ENCODE results near the gene CREB3L4. TPM values are rescaled to one million over a fixed set of nuclear protein-coding genes. Genes with fewer than 3 reads are reported as not detected.
"Not testable (repeated sequence)": the region's sequence is repeated elsewhere in the genome, so short reads cannot be mapped to it uniquely, and the experiment has no call there.

Gene CREB3L4
- polyA plus RNA-seq, 1 experiment: 8.7 TPM

GRCh38 chr1:153978274-153978909 lies 10.7 kb downstream of the CREB3L4 start:
- Histone ChIP-seq H3K36me3 (ENCODE audit: control insufficient read depth, insufficient read depth, low read length) (peaks cover 16% of the 10 kb centered on the region), H3K27me3 (ENCODE audit: control insufficient read depth, insufficient read depth, low read length) (no peaks in the 10 kb centered on the region), H3K4me3 (ENCODE audit: low read depth, low read length) (peak overlapping the region; percentile 89)
- TF ChIP-seq CTCF (IDR thresholded peaks at IDR 0.05; ENCODE audit: insufficient read depth, low read depth, low read length): no peak
- POLR2A ChIA-PET: interaction anchor here (1.3 to 2.3 kb wide), 3 partner anchors 11 to 15 kb away, joined by 6 to 17 read pairs (median 11); partner anchors contain the start of genes CREB3L4, RPS27 and SLC39A1
- CTCF ChIA-PET: interaction anchor here (0.7 to 6.7 kb wide), 5 partner anchors 8 to 200 kb away, joined by 3 to 32 read pairs (median 16); partner anchors contain the start of genes CREB3L4, RAB13 and SLC39A1
- no peak for DNase-seq (ENCODE audit: low read depth)

GRCh38 chr1:153979091-153979490 lies 11.4 kb downstream of the CREB3L4 start:
- peaks cover 13% of the 10 kb centered on the region for H3K36me3 ChIP-seq (ENCODE audit: control insufficient read depth, insufficient read depth, low read length)
- H3K27me3 ChIP-seq (ENCODE audit: control insufficient read depth, insufficient read depth, low read length); H3K4me3 ChIP-seq (ENCODE audit: low read depth, low read length); POLR2A ChIA-PET; DNase-seq (ENCODE audit: low read depth): not testable (repeated sequence)
- CTCF ChIA-PET: interaction anchor here (0.7 to 6.7 kb wide), 4 partner anchors 8 to 55 kb away, joined by 3 to 32 read pairs (median 17); partner anchors contain the start of genes CREB3L4, RAB13 and SLC39A1

GRCh38 chr1:153981735-153982134 lies 14.0 kb downstream of the CREB3L4 start:
- H3K27me3 ChIP-seq (ENCODE audit: control insufficient read depth, insufficient read depth, low read length); POLR2A ChIA-PET; H3K4me3 ChIP-seq (ENCODE audit: low read depth, low read length); DNase-seq (ENCODE audit: low read depth); H3K36me3 ChIP-seq (ENCODE audit: control insufficient read depth, insufficient read depth, low read length): not testable (repeated sequence)
- CTCF ChIA-PET: interaction anchor here (1.9 kb wide), 1 partner anchor 19 kb away, joined by 5 read pairs; the partner anchor contains the start of gene SLC39A1

- H3K36me3 ChIP-seq (ENCODE audit: control insufficient read depth, insufficient read depth, low read length): peaks cover 5% of the 10 kb centered on the region
- ChIA-PET POLR2A (no interaction called here), CTCF (interaction anchor here (1.4 to 3.6 kb wide), 5 partner anchors 17 to 357 kb away, joined by 3 to 26 read pairs (median 8); partner anchors contain the start of genes CREB3L4, S100A13 and SLC39A1)
- no peak for DNase-seq (ENCODE audit: low read depth)
- H3K27me3 ChIP-seq (ENCODE audit: control insufficient read depth, insufficient read depth, low read length): no peaks in the 10 kb centered on the region
- TF ChIP-seq CTCF (IDR thresholded peaks at IDR 0.05; ENCODE audit: insufficient read depth, low read depth, low read length): no peak
- H3K4me3 ChIP-seq (ENCODE audit: low read depth, low read length): peak overlapping the region; percentile 93
Measured at GRCh38 chr1:153984123-153984894, 16.6 kb downstream of the CREB3L4 start.

- POLR2A ChIA-PET: interaction anchor here (1.0 kb wide), 1 partner anchor 1149 kb away, joined by 4 read pairs; no protein-coding TSS in a partner anchor
- no peak for TF ChIP-seq CTCF (IDR thresholded peaks at IDR 0.05; ENCODE audit: insufficient read depth, low read depth, low read length)
- Histone ChIP-seq H3K36me3 (ENCODE audit: control insufficient read depth, insufficient read depth, low read length) (peaks cover 5% of the 10 kb centered on the region), H3K4me3 (ENCODE audit: low read depth, low read length) (peak overlapping the region; percentile 93), H3K27me3 (ENCODE audit: control insufficient read depth, insufficient read depth, low read length) (no peaks in the 10 kb centered on the region)
- no peak for DNase-seq (ENCODE audit: low read depth)
- CTCF ChIA-PET: interaction anchor here (0.6 to 3.6 kb wide), 14 partner anchors 12 to 358 kb away, joined by 3 to 26 read pairs (median 5); partner anchors contain the start of genes CREB3L4, DENND4B, S100A13 and SLC39A1
Measured at GRCh38 chr1:153985341-153985912, 17.7 kb downstream of the CREB3L4 start.
